H1 (cell line): ENCODE results near the gene SMARCC1. TPM values are rescaled to one million over a fixed set of nuclear protein-coding genes. Genes with fewer than 3 reads are reported as not detected.

ENCODE experiments used
- CTCF ChIA-PET: fragments of 300-600 bp; sonication (Branson Sonifier 250); formaldehyde crosslinking; loops from one replicate; lab custom pipeline; 2021; ENCODE audit not compliant: partially characterized antibody; lab: Charles Lee
- POLR2A ChIA-PET: fragments of 300-600 bp; sonication (Branson Sonifier 250); formaldehyde crosslinking; loops from one replicate; lab custom pipeline; 2021; ENCODE audit warnings: inconsistent platforms; ENCODE audit not compliant: partially characterized antibody; lab: Charles Lee
- DNase-seq, 2 experiments: peaks; one replicate each; pipeline versions ENCODE4 v3.0.0 to v3.0.0-alpha.2; 2010 to 2022; ENCODE audit warnings: low spot score in 2 of 2, low read depth in 1 of 2, mixed read lengths in 1 of 2
- FAIRE-seq: peaks from 2 replicates; lab custom pipeline; 2011; peaks lifted over from hg19 to GRCh38; lab: Jason Lieb, UNC
- H2AFZ ChIP-seq: 2 replicates; pipeline ENCODE4 v1.8.1; 2012; ENCODE audit warnings: low read length, inconsistent platforms
- H2AK5ac ChIP-seq: 2 replicates; pipeline ENCODE4 v1.6.1; 2013; ENCODE audit warnings: low read depth, low read length
- H2BK120ac ChIP-seq: replicated peaks from 2 replicates; pipeline ENCODE3; 2013; ENCODE audit warnings: low read depth, low read length, inconsistent platforms
- H2BK12ac ChIP-seq: 2 replicates; pipeline ENCODE4 v1.6.1; 2013; ENCODE audit warnings: low read depth, low read length
- H2BK15ac ChIP-seq: 2 replicates; pipeline ENCODE4 v1.6.1; 2013; ENCODE audit warnings: low read length
- H2BK20ac ChIP-seq: 2 replicates; pipeline ENCODE4 v1.6.1; 2013; ENCODE audit warnings: low read length
- H2BK5ac ChIP-seq: 2 replicates; pipeline ENCODE4 v1.6.1; 2013; ENCODE audit warnings: low read depth, low read length
- H3K14ac ChIP-seq: 2 replicates; pipeline ENCODE4 v1.6.1; 2013; ENCODE audit warnings: inconsistent platforms; ENCODE audit not compliant: insufficient read length
- H3K18ac ChIP-seq: 2 replicates; pipeline ENCODE4 v1.6.1; 2013; ENCODE audit warnings: low read length; ENCODE audit errors: extremely low read depth
- H3K23ac ChIP-seq: 2 replicates; pipeline ENCODE4 v1.6.1; 2013; ENCODE audit warnings: inconsistent platforms; ENCODE audit not compliant: insufficient read length
- H3K23me2 ChIP-seq: 2 replicates; pipeline ENCODE4 v1.6.1; 2013; ENCODE audit warnings: low read depth, low read length
- H3K27ac ChIP-seq: 2 replicates; pipeline ENCODE4 v1.6.1; 2011; ENCODE audit warnings: low read depth, low read length, inconsistent platforms
- H3K27me3 ChIP-seq, 4 experiments: replicated peaks in 1 of 4; 1 replicate in 1 of 4; 2 replicates in 3 of 4; pipeline versions ENCODE4 v1.6.1 to v1.8.1; 2011 to 2013; ENCODE audit warnings: low read length in 3 of 4, mild to moderate bottlenecking in 3 of 4, inconsistent platforms in 2 of 4, mixed read lengths in 2 of 4, moderate library complexity in 1 of 4; ENCODE audit not compliant: control insufficient read depth in 3 of 4, insufficient read depth in 3 of 4; ENCODE audit errors: extremely low read depth in 1 of 4
- H3K36me3 ChIP-seq, 4 experiments: 2 replicates each; pipeline versions ENCODE4 v1.6.1 to v1.8.1; 2011 to 2013; ENCODE audit warnings: mild to moderate bottlenecking in 4 of 4, low read length in 3 of 4, moderate library complexity in 2 of 4, control low read depth in 1 of 4, inconsistent platforms in 1 of 4; ENCODE audit not compliant: insufficient read depth in 4 of 4, control insufficient read depth in 2 of 4
- H3K4ac ChIP-seq: replicated peaks from 2 replicates; pipeline ENCODE3; 2013; ENCODE audit warnings: low read length, low read depth, mixed read lengths, inconsistent platforms; ENCODE audit not compliant: insufficient read length
- H3K4me1 ChIP-seq, 4 experiments: replicated peaks in 1 of 4; 1 replicate in 1 of 4; 2 replicates in 3 of 4; pipeline versions ENCODE4 v1.6.1 to v1.8.1; 2011 to 2013; ENCODE audit warnings: low read length in 3 of 4, inconsistent platforms in 2 of 4, mixed read lengths in 1 of 4; ENCODE audit not compliant: insufficient read depth in 4 of 4, control insufficient read depth in 3 of 4
- H3K4me2 ChIP-seq, 2 experiments: 2 replicates each; pipeline versions ENCODE4 v1.6.1 to v1.8.1; 2011 to 2013; ENCODE audit warnings: low read depth in 2 of 2, low read length in 2 of 2, control low read depth in 1 of 2, inconsistent platforms in 1 of 2, mild to moderate bottlenecking in 1 of 2; ENCODE audit not compliant: insufficient read depth in 1 of 2
- H3K4me3 ChIP-seq, 4 experiments: fragments of 200-600, 300-600 bp in 1 of 4; sonication (generic), shearing (Covaris generic), sonication (Bioruptor Twin) in 1 of 4; 2 replicates each; pipeline versions ENCODE4 v1.5.1 to v1.8.1; 2011 to 2016; ENCODE audit warnings: low read length in 4 of 4, low read depth in 3 of 4, control low read depth in 2 of 4, inconsistent platforms in 2 of 4, mild to moderate bottlenecking in 2 of 4, mixed read lengths in 1 of 4, moderate library complexity in 1 of 4; ENCODE audit not compliant: insufficient read depth in 2 of 4; ENCODE audit errors: extremely low read depth in 1 of 4
- H3K56ac ChIP-seq: replicated peaks from 2 replicates; pipeline ENCODE3; 2013; ENCODE audit warnings: low read depth, mild to moderate bottlenecking, mixed read lengths, low read length, inconsistent platforms; ENCODE audit not compliant: insufficient read length
- H3K79me1 ChIP-seq: 2 replicates; pipeline ENCODE4 v1.6.1; 2013; ENCODE audit warnings: low read depth, low read length, control low read depth
- H3K79me2 ChIP-seq, 2 experiments: 2 replicates each; pipeline versions ENCODE4 v1.6.1 to v1.8.1; 2012 to 2013; ENCODE audit warnings: low read length in 2 of 2, mild to moderate bottlenecking in 2 of 2, inconsistent platforms in 1 of 2; ENCODE audit not compliant: insufficient read depth in 2 of 2, control insufficient read depth in 1 of 2
- H3K9ac ChIP-seq, 4 experiments: replicated peaks in 1 of 4; 1 replicate in 1 of 4; 2 replicates in 3 of 4; pipeline versions ENCODE4 v1.6.1 to v1.8.1; 2011 to 2013; ENCODE audit warnings: low read depth in 3 of 4, low read length in 3 of 4, control low read depth in 2 of 4, mild to moderate bottlenecking in 2 of 4, moderate library complexity in 2 of 4, inconsistent platforms in 1 of 4; ENCODE audit errors: extremely low read depth in 1 of 4
- H3K9me3 ChIP-seq, 2 experiments: 2 replicates each; pipeline versions ENCODE4 v1.6.1 to v1.8.1; 2012 to 2013; ENCODE audit warnings: mild to moderate bottlenecking in 2 of 2, moderate library complexity in 2 of 2, control low read depth in 1 of 2, inconsistent platforms in 1 of 2, low read depth in 1 of 2, low read length in 1 of 2, mixed read lengths in 1 of 2; ENCODE audit not compliant: insufficient read depth in 2 of 2
- H4K20me1 ChIP-seq, 2 experiments: replicated peaks in 1 of 2; 2 replicates each; pipeline versions ENCODE3 to v1.8.1; 2011 to 2013; ENCODE audit warnings: inconsistent platforms in 2 of 2, low read length in 2 of 2, mild to moderate bottlenecking in 1 of 2; ENCODE audit not compliant: insufficient read depth in 2 of 2, control insufficient read depth in 1 of 2
- H4K5ac ChIP-seq: 2 replicates; pipeline ENCODE4 v1.6.1; 2013; ENCODE audit warnings: low read length, low read depth, mixed read lengths, inconsistent platforms; ENCODE audit not compliant: insufficient read length
- H4K8ac ChIP-seq: 2 replicates; pipeline ENCODE4 v1.8.0; 2013; ENCODE audit warnings: mild to moderate bottlenecking, moderate library complexity, low read length, inconsistent platforms; ENCODE audit not compliant: insufficient read depth; ENCODE audit errors: extremely low read depth
- H4K91ac ChIP-seq: replicated peaks from 2 replicates; pipeline ENCODE3; 2013; ENCODE audit warnings: low read length, mixed read lengths, inconsistent platforms; ENCODE audit not compliant: insufficient read length
- ASH2L ChIP-seq: fragments of 200-600, 300-600 bp; sonication (generic); IDR thresholded peaks from one replicate; pipeline ENCODE4 v1.7.1; 2017; ENCODE audit warnings: low read length
- ATF3 ChIP-seq: IDR thresholded peaks from 2 replicates; pipeline ENCODE4 v1.6.1; 2011; ENCODE audit warnings: low read depth, mild to moderate bottlenecking, low read length; ENCODE audit not compliant: insufficient read depth
- BACH1 ChIP-seq: IDR thresholded peaks from 2 replicates; pipeline ENCODE4 v1.6.1; 2012; ENCODE audit warnings: low read length, improper control_type of control experiment
- CEBPB ChIP-seq: IDR thresholded peaks from 2 replicates; pipeline ENCODE4 v1.6.1; 2012; ENCODE audit warnings: low read depth, low read length
- CREB1 ChIP-seq: IDR thresholded peaks from 2 replicates; pipeline ENCODE4 v1.6.1; 2012; ENCODE audit warnings: inconsistent platforms
- CTBP2 ChIP-seq: IDR thresholded peaks from 2 replicates; pipeline ENCODE4 v1.7.0; 2011; ENCODE audit warnings: borderline replicate concordance, mild to moderate bottlenecking, moderate library complexity, mixed read lengths, low read length; ENCODE audit not compliant: insufficient read depth, insufficient read length
- EP300 ChIP-seq, 2 experiments: IDR thresholded peaks; 1 replicate in 1 of 2; 2 replicates in 1 of 2; pipeline ENCODE4 v1.6.1; 2011 to 2012; ENCODE audit warnings: low read depth in 2 of 2, low read length in 2 of 2, mild to moderate bottlenecking in 2 of 2, borderline replicate concordance in 1 of 2, inconsistent platforms in 1 of 2, moderate library complexity in 1 of 2
- RBBP5 ChIP-seq: IDR thresholded peaks from 2 replicates; pipeline ENCODE4 v1.7.1; 2012; ENCODE audit warnings: low read depth, mild to moderate bottlenecking, inconsistent platforms, low read length, moderate library complexity, borderline replicate concordance
- SIN3A ChIP-seq, 2 experiments: IDR thresholded peaks in 1 of 2; conservative IDR thresholded peaks in 1 of 2; 2 replicates each; pipeline ENCODE4 v1.6.1; 2011 to 2012; ENCODE audit warnings: low read length in 2 of 2, improper control_type of control experiment in 1 of 2, low read depth in 1 of 2, mild to moderate bottlenecking in 1 of 2
- TBP ChIP-seq: IDR thresholded peaks from 2 replicates; pipeline ENCODE4 v1.6.1; 2011; ENCODE audit warnings: low read depth, low read length, improper control_type of control experiment
- WGBS, 2 experiments: shearing (Covaris generic) in 1 of 2; methylation state at CpG; one replicate each; pipeline versions ENCODE4 v1.1.6 to v1.1.7; 2013 to 2015; ENCODE audit warnings: low lambda C conversion rate in 2 of 2, mixed read lengths in 2 of 2, inconsistent platforms in 1 of 2, low coverage in 1 of 2, missing lambda C conversion rate in 1 of 2; ENCODE audit not compliant: insufficient replicate concordance in 2 of 2, insufficient coverage in 1 of 2, insufficient read length in 1 of 2; ENCODE audit errors: extremely low coverage in 1 of 2, missing lambda C conversion rate in 1 of 2; 5-methylcytosine and 5-hydroxymethylcytosine counted together
- polyA plus RNA-seq, 7 experiments: library from polyadenylated mRNA; depleted of rRNA in 3 of 7; stranded (reverse) in 5 of 7; unstranded in 2 of 7; fragments of >200 nt in 5 of 7; fragments of 200-250 nt in 2 of 7; gene quantifications; 1 replicate in 5 of 7; 2 replicates in 1 of 7; 4 replicates in 1 of 7; pipeline versions ENCODE4 v1.2.1 to v1.2.3, GENCODE V29; 2011 to 2013; ENCODE audit warnings: missing spikeins in 2 of 7, mixed read lengths in 2 of 7
- total RNA-seq: library from RNA; stranded (reverse); fragmentation: NEBNext Ultra II Directional; extraction: Animal tissue kit (Norgen Biotek cat#: 25700); gene quantifications from 2 replicates; pipeline ENCODE4 v1.2.1, GENCODE V29; 2021

Gene SMARCC1
- total and polyA plus RNA-seq, 2 of the 8 experiments (the other 6 are each of a cell fraction or from before 2014, with no cell fraction given) = 64.1 to 335 TPM

DNA sequence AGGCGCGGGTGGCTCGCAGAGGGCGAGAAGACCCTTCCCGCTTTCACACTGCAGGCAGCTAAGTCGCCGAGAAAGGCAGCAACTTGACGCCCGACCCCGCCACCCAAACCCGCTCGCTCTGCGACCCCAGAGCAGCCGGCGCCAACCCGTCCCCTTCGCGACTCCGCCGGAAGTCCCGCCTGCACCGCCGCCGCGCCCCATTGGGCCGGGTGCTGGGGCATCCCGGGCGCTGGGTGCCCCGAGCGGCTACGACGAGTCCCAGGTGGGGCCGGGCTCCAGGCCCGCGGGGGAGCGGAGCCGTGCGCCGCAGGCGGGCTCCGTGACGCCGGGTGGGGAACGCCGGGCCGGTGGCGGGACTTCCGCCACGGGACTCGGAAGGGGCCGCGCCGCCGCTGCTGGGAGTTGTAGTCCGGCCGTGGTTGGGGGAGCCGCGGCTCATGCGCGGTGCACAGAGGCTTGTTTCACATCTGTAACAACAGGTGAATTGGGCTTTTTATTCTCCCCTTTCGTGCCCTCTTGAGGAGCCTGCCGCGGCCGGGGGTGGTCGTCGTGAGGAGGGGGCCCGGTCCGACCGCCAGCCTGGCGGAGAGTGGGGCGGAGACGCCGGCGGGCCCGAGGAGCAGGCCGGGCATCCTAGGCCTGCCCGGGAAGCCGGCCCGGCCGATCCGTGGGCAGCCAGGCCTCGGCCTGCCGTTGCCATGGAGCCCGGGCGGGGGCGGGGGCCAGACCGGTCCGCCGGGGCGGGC is 21.2 kb upstream of the SMARCC1 start, which contains the start of gene DHX30:
TSS of gene DHX30 (plus strand) at position 405 of the 746 bp plus-strand sequence. CDS start 7,546 bp downstream, outside the sequence.
- Histone ChIP-seq H3K23me2 (peaks cover 8% of the 10 kb centered on the region), H4K5ac (peak within 1 kb of the TSS; percentile 99), H2BK120ac (no peak within 1 kb of the TSS), H3K14ac (no peak within 1 kb of the TSS), H2BK20ac (0 out of 2 replicates have a peak within 1 kb of the TSS, but pooled peaks have one; percentile 61), H3K4ac (peak within 1 kb of the TSS; percentile 24), H3K9me3 (no peaks in the 10 kb centered on the region), H3K79me1 (0 out of 2 replicates have a peak, but pooled peaks cover 2% of the 10 kb centered on the region), H4K91ac (peak within 1 kb of the TSS; percentile 99), H3K27ac (peak within 1 kb of the TSS; percentile 83), H3K18ac (peak within 1 kb of the TSS; percentile 99), H2AK5ac (peak within 1 kb of the TSS; percentile 98; the same call in 1 of the 2 replicates), H3K36me3 (peaks cover 3 to 21% (median 11%) of the 10 kb centered on the region in 4 experiments; a peak in 4 of 8 replicates), H3K23ac (no peak within 1 kb of the TSS), H3K56ac (peak within 1 kb of the TSS; percentile 86), H3K4me2 (peak within 1 kb of the TSS; percentile 72 to 85), H2BK15ac (no peak within 1 kb of the TSS), H2AFZ (peak within 1 kb of the TSS; percentile 73), H4K8ac (peak within 1 kb of the TSS; percentile 96), H3K79me2 (peaks cover 0 to 19% of the 10 kb centered on the region in 2 experiments; a peak in 2 of 4 replicates), H3K4me1 (peaks cover 0 to 4% (median 2%) of the 10 kb centered on the region in 4 experiments; a peak in 3 of 7 replicates), H4K20me1 (no peaks in the 10 kb centered on the region), H3K4me3 (peak within 1 kb of the TSS; percentile 81 to 96 (median 92)), H3K9ac (peak within 1 kb of the TSS; percentile 90 to 96 (median 91)), H2BK12ac (peak within 1 kb of the TSS; percentile 12), H2BK5ac (peak within 1 kb of the TSS; percentile 87), H3K27me3 (no peaks in the 10 kb centered on the region)
- DNase-seq = peak in 1 of 2 experiments; percentile 91
- ChIA-PET POLR2A (interaction anchor here (0.8 kb wide), 1 partner anchor 22 kb away, joined by 3 read pairs; no protein-coding TSS in a partner anchor), CTCF (interaction anchor here (0.7 to 2.8 kb wide), 5 partner anchors 16 to 281 kb away, joined by 3 to 13 read pairs (median 3); no protein-coding TSS in a partner anchor)
- no peak for FAIRE-seq
- WGBS, 2 experiments = 1% methylated on average over 79 of the region's 90 CpGs; no CpG with 5 or more reads in 1 of the 2 experiments
- no peak for TF ChIP-seq CTBP2
- peak; percentile 59 for TF ChIP-seq ASH2L
- TF ChIP-seq BACH1 = no peak
- TF ChIP-seq TBP = peak; percentile 46; the same call in 1 of the 2 replicates
- peak; percentile 85; the same call in 1 of the 2 replicates for TF ChIP-seq RBBP5
- peak in 1 of 2 experiments; percentile 60; a peak in 1 of 4 replicates for TF ChIP-seq SIN3A (conservative IDR thresholded peaks at IDR 0.05 in 1 of 2, IDR thresholded peaks at IDR 0.05 in 1 of 2; ENCODE audit: low read depth in 1 of 2, low read length in 2 of 2)
- TF ChIP-seq EP300 (IDR thresholded peaks at IDR 0.05; ENCODE audit: borderline replicate concordance in 1 of 2, low read depth in 2 of 2, low read length in 2 of 2) = no peak
- no peak for TF ChIP-seq CEBPB
- TF ChIP-seq ATF3 = no peak
- peak; percentile 18; the same call in 1 of the 2 replicates for TF ChIP-seq CREB1
